NCI-H2171 treated with DMSO at 0.1 percent for 48 hours (cell line): ENCODE data around the gene SETBP1.
"Not testable (repeated sequence)": the region's sequence is repeated elsewhere in the genome, so short reads cannot be mapped to it uniquely, and the experiment has no call there.

ENCODE experiments used
- DNase-seq: peaks from one replicate; lab custom pipeline; 2025; lab: John Stamatoyannopoulos, UW

The SETBP1 gene

GRCh38 chr18:44791520-44791919 lies 110.8 kb downstream of the SETBP1 start:
- no peak for DNase-seq

- DNase-seq = no peak
Measured at GRCh38 chr18:44792456-44793061, 111.9 kb downstream of the SETBP1 start.

- DNase-seq = no peak
Measured at GRCh38 chr18:44793194-44793593, 112.5 kb downstream of the SETBP1 start.

- no peak for DNase-seq
Measured at GRCh38 chr18:44793685-44794084, 113.0 kb downstream of the SETBP1 start.

GRCh38 chr18:44795241-44795640 lies 114.6 kb downstream of the SETBP1 start:
- DNase-seq = no peak

- peak; percentile 63 for DNase-seq
Measured at GRCh38 chr18:44796429-44797428, 116.0 kb downstream of the SETBP1 start.

- no peak for DNase-seq
Measured at GRCh38 chr18:44798433-44799048, 117.9 kb downstream of the SETBP1 start.

- no peak for DNase-seq
Measured at GRCh38 chr18:44799382-44799906, 118.8 kb downstream of the SETBP1 start.

- no peak for DNase-seq
Measured at GRCh38 chr18:44799907-44800421, 119.3 kb downstream of the SETBP1 start.

GRCh38 chr18:44800766-44801165 lies 120.1 kb downstream of the SETBP1 start:
- not testable (repeated sequence) for DNase-seq

GRCh38 chr18:44801781-44802180 lies 121.1 kb downstream of the SETBP1 start:
- peak; percentile 94 for DNase-seq

GRCh38 chr18:44802508-44802907 lies 121.8 kb downstream of the SETBP1 start:
- peak; percentile 29 for DNase-seq

- peak; percentile 45 for DNase-seq
Measured at GRCh38 chr18:44803019-44803650, 122.4 kb downstream of the SETBP1 start.

- no peak for DNase-seq
Measured at GRCh38 chr18:44804033-44804432, 123.3 kb downstream of the SETBP1 start.

- peak; percentile 21 for DNase-seq
Measured at GRCh38 chr18:44805176-44805575, 124.5 kb downstream of the SETBP1 start.

GRCh38 chr18:44805643-44806042 lies 125.0 kb downstream of the SETBP1 start:
- no peak for DNase-seq

- no peak for DNase-seq
Measured at GRCh38 chr18:44807766-44808165, 127.1 kb downstream of the SETBP1 start.

- DNase-seq = no peak
Measured at GRCh38 chr18:44811572-44812125, 131.0 kb downstream of the SETBP1 start.

GRCh38 chr18:44812426-44812825 lies 131.7 kb downstream of the SETBP1 start:
- no peak for DNase-seq

GRCh38 chr18:44813586-44813985 lies 132.9 kb downstream of the SETBP1 start:
- no peak for DNase-seq

GRCh38 chr18:44815108-44815507 lies 134.4 kb downstream of the SETBP1 start:
- DNase-seq = no peak
